SK-N-SH treated with all-trans-retinoic acid at 6 μM for 48 hours (cell line): ENCODE measurements around the gene ABCC12.

Experiments used
- ATAC-seq: fragments of 200-7000 bp; cut with Tn5 transposase; 3 replicates; pipeline ENCODE4 v1.9.1; 2020; ENCODE audit warnings: mild to moderate bottlenecking, moderate library complexity
- ARNTL ChIP-seq: fragments of 450-650 bp; formaldehyde crosslinking; IDR thresholded peaks from 2 replicates; pipeline ENCODE4 v1.5.0; 2020; ENCODE audit warnings: low read depth, mild to moderate bottlenecking, moderate library complexity, borderline replicate concordance
- BACH2 ChIP-seq: fragments of 250-450 bp; sonication (Bioruptor Pico); IDR thresholded peaks from 2 replicates; pipeline ENCODE4 v1.9.0; 2021; ENCODE audit warnings: mild to moderate bottlenecking, borderline replicate concordance
- CSDC2 ChIP-seq: fragments of 250-450 bp; sonication (Bioruptor Pico); IDR thresholded peaks from 2 replicates; pipeline ENCODE4 v1.5.0; 2020; ENCODE audit warnings: mild to moderate bottlenecking, moderate library complexity
- CSRNP3 ChIP-seq: fragments of 250-450 bp; sonication (Bioruptor Pico); IDR thresholded peaks from 2 replicates; pipeline ENCODE4 v1.5.1; 2021; ENCODE audit warnings: mild to moderate bottlenecking, moderate library complexity
- GLIS3 ChIP-seq: fragments of 250-450 bp; sonication (Bioruptor Pico); IDR thresholded peaks from 2 replicates; pipeline ENCODE4 v1.5.0; 2020; ENCODE audit warnings: mild to moderate bottlenecking, moderate library complexity
- ISL1 ChIP-seq: fragments of 250-450 bp; sonication (Bioruptor Pico); IDR thresholded peaks from 2 replicates; pipeline ENCODE4 v2.1.2; 2022; ENCODE audit warnings: mild to moderate bottlenecking, moderate library complexity
- OSR1 ChIP-seq: fragments of 250-450 bp; sonication (Bioruptor Pico); IDR thresholded peaks from 2 replicates; pipeline ENCODE4 v1.8.0; 2022; ENCODE audit warnings: moderate library complexity, mild to moderate bottlenecking, inconsistent platforms
- PATZ1 ChIP-seq: fragments of 250-450 bp; sonication (Bioruptor Pico); IDR thresholded peaks from 2 replicates; pipeline ENCODE4 v1.8.0; 2020; ENCODE audit warnings: mild to moderate bottlenecking, moderate library complexity, borderline replicate concordance
- POU6F1 ChIP-seq: fragments of 250-450 bp; sonication (Bioruptor Pico); IDR thresholded peaks from 2 replicates; pipeline ENCODE4 v1.8.0; 2021; ENCODE audit warnings: low read depth, mild to moderate bottlenecking, moderate library complexity, borderline replicate concordance
- RARB ChIP-seq: fragments of 250-450 bp; sonication (Bioruptor Pico); IDR thresholded peaks from 2 replicates; pipeline ENCODE4 v1.8.0; 2021; ENCODE audit warnings: mild to moderate bottlenecking, moderate library complexity
- SNAI2 ChIP-seq: fragments of 250-450 bp; sonication (Bioruptor Pico); IDR thresholded peaks from 2 replicates; pipeline ENCODE4 v1.5.0; 2020; ENCODE audit warnings: mild to moderate bottlenecking, moderate library complexity
- TCF4 ChIP-seq: fragments of 250-450 bp; sonication (Bioruptor Pico); IDR thresholded peaks from 2 replicates; pipeline ENCODE4 v1.8.0; 2021; ENCODE audit warnings: mild to moderate bottlenecking, moderate library complexity, borderline replicate concordance
- TOX ChIP-seq: fragments of 250-450 bp; sonication (Bioruptor Pico); IDR thresholded peaks from 2 replicates; pipeline ENCODE4 v1.8.0; 2021; ENCODE audit warnings: mild to moderate bottlenecking, moderate library complexity, borderline replicate concordance
- TSHZ2 ChIP-seq: fragments of 250-450 bp; sonication (Bioruptor Pico); IDR thresholded peaks from 2 replicates; pipeline ENCODE4 v1.5.0; 2020; ENCODE audit warnings: mild to moderate bottlenecking, moderate library complexity
- ZC3H10 ChIP-seq: fragments of 250-450 bp; sonication (Bioruptor Pico); IDR thresholded peaks from 2 replicates; pipeline ENCODE4 v1.5.1; 2021; ENCODE audit warnings: mild to moderate bottlenecking, moderate library complexity
- ZFP3 ChIP-seq: fragments of 250-450 bp; sonication (Bioruptor Pico); IDR thresholded peaks from 2 replicates; pipeline ENCODE4 v1.5.0; 2020; ENCODE audit warnings: mild to moderate bottlenecking, moderate library complexity
- ZFP30 ChIP-seq: fragments of 450-650 bp; formaldehyde crosslinking; IDR thresholded peaks from 2 replicates; pipeline ENCODE4 v1.5.0; 2022; ENCODE audit warnings: mild to moderate bottlenecking, moderate library complexity
- ZNF70 ChIP-seq: fragments of 450-650 bp; formaldehyde crosslinking; IDR thresholded peaks from 2 replicates; pipeline ENCODE4 v1.5.0; 2020; ENCODE audit warnings: mild to moderate bottlenecking, moderate library complexity
- ZNF8 ChIP-seq: fragments of 450-650 bp; formaldehyde crosslinking; IDR thresholded peaks from 2 replicates; pipeline ENCODE4 v1.5.0; 2020; ENCODE audit warnings: mild to moderate bottlenecking, moderate library complexity

Gene ABCC12

GRCh38 chr16:48157302-48157701, 1.5 kb upstream of the ABCC12 start:
- no peak for ATAC-seq
- TF ChIP-seq POU6F1 (no peak), OSR1 (CRISPR knock-in tag) (no peak), ZNF70 (no peak), TCF4 (CRISPR knock-in tag) (no peak), ZNF8 (no peak), CSDC2 (CRISPR knock-in tag) (no peak), TSHZ2 (CRISPR knock-in tag) (no peak), ISL1 (CRISPR knock-in tag) (no peak), PATZ1 (CRISPR knock-in tag) (no peak), GLIS3 (CRISPR knock-in tag) (no peak), BACH2 (CRISPR knock-in tag) (no peak), RARB (CRISPR knock-in tag) (no peak), ZFP3 (CRISPR knock-in tag) (no peak), ZFP30 (CRISPR knock-in tag) (no peak), ARNTL (no peak), ZC3H10 (CRISPR knock-in tag) (no peak)

GRCh38 chr16:48156790-48157209, 1.0 kb upstream of the ABCC12 start:
- ATAC-seq = peak; percentile 93
- TF ChIP-seq ZNF8 (no peak), ZC3H10 (CRISPR knock-in tag) (no peak), BACH2 (CRISPR knock-in tag) (no peak), TOX (CRISPR knock-in tag) (no peak), CSRNP3 (CRISPR knock-in tag) (no peak), TSHZ2 (CRISPR knock-in tag) (no peak), SNAI2 (no peak), ZFP3 (CRISPR knock-in tag) (no peak), POU6F1 (no peak), GLIS3 (CRISPR knock-in tag) (no peak), TCF4 (CRISPR knock-in tag) (no peak), OSR1 (CRISPR knock-in tag) (no peak), PATZ1 (CRISPR knock-in tag) (no peak), ARNTL (no peak)
